Neuronal stem cell (in vitro differentiated cells): ENCODE data around the gene CMTR1.

Experiments
- DNase-seq: peaks from one replicate; pipeline ENCODE4 v3.0.0-alpha.2; 2013; ENCODE audit warnings: low spot score
- H2AFZ ChIP-seq: one replicate; pipeline ENCODE4 v1.6.1; 2013; ENCODE audit warnings: mild to moderate bottlenecking, low read length, inconsistent platforms
- H2AK5ac ChIP-seq: 2 replicates; pipeline ENCODE4 v1.6.1; 2013; ENCODE audit warnings: low read depth, mild to moderate bottlenecking, inconsistent platforms, low read length, moderate library complexity, mixed read lengths
- H2BK120ac ChIP-seq: 2 replicates; pipeline ENCODE4 v1.6.1; 2013; ENCODE audit warnings: low read depth, mild to moderate bottlenecking, inconsistent platforms, low read length, moderate library complexity, mixed read lengths
- H2BK12ac ChIP-seq: one replicate; pipeline ENCODE4 v1.6.1; 2013; ENCODE audit warnings: low read length, inconsistent platforms
- H2BK15ac ChIP-seq: 2 replicates; pipeline ENCODE4 v1.6.1; 2013; ENCODE audit warnings: mild to moderate bottlenecking, low read length, inconsistent platforms, mixed read lengths
- H2BK5ac ChIP-seq: one replicate; pipeline ENCODE4 v1.6.1; 2013; ENCODE audit warnings: inconsistent platforms, mild to moderate bottlenecking, low read length, moderate library complexity
- H3K14ac ChIP-seq: one replicate; pipeline ENCODE4 v1.6.1; 2013; ENCODE audit warnings: low read length, inconsistent platforms
- H3K18ac ChIP-seq: 2 replicates; pipeline ENCODE4 v1.6.1; 2013; ENCODE audit warnings: low read length, inconsistent platforms
- H3K23ac ChIP-seq: 2 replicates; pipeline ENCODE4 v1.6.1; 2013; ENCODE audit warnings: low read depth, mild to moderate bottlenecking, mixed read lengths, low read length, inconsistent platforms; ENCODE audit not compliant: poor library complexity
- H3K27ac ChIP-seq: replicated peaks from 3 replicates; pipeline ENCODE4 v1.5.1; 2013; ENCODE audit warnings: low read length, inconsistent platforms
- H3K27me3 ChIP-seq, 3 experiments: 2 replicates each; pipeline ENCODE4 v1.6.1; 2013; ENCODE audit warnings: low read length in 3 of 3, mild to moderate bottlenecking in 2 of 3, inconsistent platforms in 1 of 3, low read depth in 1 of 3, mixed read lengths in 1 of 3, moderate library complexity in 1 of 3; ENCODE audit not compliant: control insufficient read depth in 3 of 3, insufficient read depth in 3 of 3
- H3K36me3 ChIP-seq, 2 donors: replicated peaks in 1 of 2; 2 replicates each; pipeline ENCODE4 v1.6.1; 2013; ENCODE audit warnings: low read length in 2 of 2; ENCODE audit not compliant: control insufficient read depth in 2 of 2, insufficient read depth in 2 of 2
- H3K4ac ChIP-seq: 2 replicates; pipeline ENCODE4 v1.6.1; 2013; ENCODE audit warnings: inconsistent platforms, mild to moderate bottlenecking, low read length, moderate library complexity
- H3K4me1 ChIP-seq, 2 donors: 1 replicate in 1 of 2; 2 replicates in 1 of 2; pipeline ENCODE4 v1.6.1; 2013; ENCODE audit warnings: low read length in 2 of 2, low read depth in 1 of 2; ENCODE audit not compliant: control insufficient read depth in 2 of 2, insufficient read depth in 1 of 2
- H3K4me2 ChIP-seq: one replicate; pipeline ENCODE4 v1.6.1; 2013; ENCODE audit warnings: mild to moderate bottlenecking, low read length, inconsistent platforms; ENCODE audit not compliant: insufficient read depth, poor library complexity, severe bottlenecking
- H3K4me3 ChIP-seq, 2 donors: 2 replicates each; pipeline ENCODE4 v1.5.1; 2013; ENCODE audit warnings: low read length in 2 of 2, mild to moderate bottlenecking in 2 of 2, inconsistent platforms in 1 of 2, moderate library complexity in 1 of 2
- H3K79me1 ChIP-seq: one replicate; pipeline ENCODE4 v1.6.1; 2013; ENCODE audit warnings: low read depth, mild to moderate bottlenecking, inconsistent platforms, low read length, moderate library complexity
- H3K9ac ChIP-seq: one replicate; pipeline ENCODE4 v1.6.1; 2013; ENCODE audit warnings: mild to moderate bottlenecking, low read depth, low read length, inconsistent platforms; ENCODE audit not compliant: poor library complexity
- H3K9me3 ChIP-seq, 2 donors: replicated peaks in 1 of 2; 2 replicates each; pipeline versions ENCODE3 to v1.6.1; 2013; ENCODE audit warnings: low read length in 2 of 2, mild to moderate bottlenecking in 2 of 2, inconsistent platforms in 1 of 2, low read depth in 1 of 2, mixed read lengths in 1 of 2, moderate library complexity in 1 of 2; ENCODE audit not compliant: control insufficient read depth in 2 of 2, insufficient read depth in 1 of 2
- H4K8ac ChIP-seq: one replicate; pipeline ENCODE4 v1.6.1; 2013; ENCODE audit warnings: low read depth, mild to moderate bottlenecking, inconsistent platforms, low read length, moderate library complexity
- H4K91ac ChIP-seq: one replicate; pipeline ENCODE4 v1.6.1; 2013; ENCODE audit warnings: low read length, low read depth, mild to moderate bottlenecking, inconsistent platforms; ENCODE audit not compliant: poor library complexity
- WGBS, 2 donors: extraction: QIAGEN DNeasy Blood & Tissue Kit; methylation state at CpG; one replicate each; pipeline ENCODE4 v1.1.7; 2013; ENCODE audit warnings: missing lambda C conversion rate in 2 of 2, mixed read lengths in 1 of 2; ENCODE audit not compliant: insufficient read length in 2 of 2, insufficient replicate concordance in 1 of 2; ENCODE audit errors: extremely low coverage in 2 of 2; 5-methylcytosine and 5-hydroxymethylcytosine counted together

CMTR1 gene

GRCh38 chr6:37512400-37513011 lies 79.5 kb downstream of the CMTR1 start:
- Histone ChIP-seq H4K8ac (no peak overlapping the region), H4K91ac (no peak overlapping the region), H3K18ac (peak overlapping the region; percentile 38), H3K4me2 (no peak overlapping the region), H3K23ac (no peak overlapping the region), H3K4me1 (peaks cover 40 to 54% of the 10 kb centered on the region in 2 donors), H2BK12ac (no peak overlapping the region), H2BK120ac (peak overlapping the region; percentile 78), H3K14ac (no peak overlapping the region), H2AK5ac (no peak overlapping the region), H3K4me3 (no peak overlapping the region), H3K79me1 (no peaks in the 10 kb centered on the region), H3K9ac (no peak overlapping the region), H3K9me3 (no peaks in the 10 kb centered on the region), H2BK5ac (no peak overlapping the region), H3K27ac (no peak overlapping the region), H3K27me3 (peaks cover 0 to 32% (median 0%) of the 10 kb centered on the region in 3 experiments), H3K36me3 (no peaks in the 10 kb centered on the region), H3K4ac (no peak overlapping the region), H2AFZ (peak overlapping the region; percentile 76), H2BK15ac (peak overlapping the region; percentile 71)
- no CpG with 5 or more reads among the region's 12 CpGs for WGBS, 2 donors
- DNase-seq: no peak

GRCh38 chr6:37513155-37513554 lies 80.1 kb downstream of the CMTR1 start:
- Histone ChIP-seq H2BK15ac (peak overlapping the region; percentile 46), H2AFZ (peak overlapping the region; percentile 76), H3K9me3 (no peaks in the 10 kb centered on the region), H3K79me1 (no peaks in the 10 kb centered on the region), H2BK12ac (peak overlapping the region; percentile 58), H2BK5ac (no peak overlapping the region), H3K27ac (no peak overlapping the region), H3K18ac (peak overlapping the region; percentile 16), H3K4me1 (peaks cover 40 to 56% of the 10 kb centered on the region in 2 donors), H3K4me2 (no peak overlapping the region), H4K91ac (no peak overlapping the region), H3K9ac (no peak overlapping the region), H3K4me3 (no peak overlapping the region), H3K36me3 (no peaks in the 10 kb centered on the region), H3K14ac (no peak overlapping the region), H3K27me3 (peaks cover 0 to 32% (median 0%) of the 10 kb centered on the region in 3 experiments), H3K4ac (no peak overlapping the region), H2AK5ac (no peak overlapping the region), H3K23ac (no peak overlapping the region), H2BK120ac (no peak overlapping the region), H4K8ac (no peak overlapping the region)
- no CpG with 5 or more reads among the region's 9 CpGs for whole genome bisulfite sequencing, 2 donors
- DNase-seq: no peak

- Histone ChIP-seq H2AFZ (no peak overlapping the region), H4K8ac (no peak overlapping the region), H2AK5ac (no peak overlapping the region), H4K91ac (no peak overlapping the region), H3K9ac (no peak overlapping the region), H3K79me1 (no peaks in the 10 kb centered on the region), H3K9me3 (no peaks in the 10 kb centered on the region), H3K4me2 (no peak overlapping the region), H2BK15ac (no peak overlapping the region), H2BK5ac (no peak overlapping the region), H3K4me1 (peaks cover 40 to 56% of the 10 kb centered on the region in 2 donors), H3K4me3 (no peak overlapping the region), H3K27ac (no peak overlapping the region), H3K36me3 (no peaks in the 10 kb centered on the region), H3K18ac (peak overlapping the region; percentile 73), H3K14ac (no peak overlapping the region), H3K27me3 (peaks cover 0 to 32% (median 0%) of the 10 kb centered on the region in 3 experiments), H2BK12ac (peak overlapping the region; percentile 52), H2BK120ac (no peak overlapping the region), H3K23ac (no peak overlapping the region), H3K4ac (no peak overlapping the region)
- WGBS, 2 donors: no CpG with 5 or more reads among the region's 10 CpGs
- no peak for DNase-seq
Observed at GRCh38 chr6:37513576-37513975, 80.6 kb downstream of the CMTR1 start.

- H3K18ac ChIP-seq: no peak overlapping the region
- H2BK15ac ChIP-seq: no peak overlapping the region
- no peak overlapping the region for H3K9ac ChIP-seq
- H4K91ac ChIP-seq: no peak overlapping the region
- no peak overlapping the region for H3K23ac ChIP-seq
- WGBS, 2 donors: no CpG with 5 or more reads among the region's 5 CpGs
- H3K4me2 ChIP-seq: no peak overlapping the region
- no peaks in the 10 kb centered on the region for H3K9me3 ChIP-seq
- H2AFZ ChIP-seq: no peak overlapping the region
- H3K27ac ChIP-seq: no peak overlapping the region
- H3K14ac ChIP-seq: no peak overlapping the region
- no peaks in the 10 kb centered on the region for H3K36me3 ChIP-seq
- no peak overlapping the region for H2BK12ac ChIP-seq
- peaks cover 40 to 56% of the 10 kb centered on the region in 2 donors for H3K4me1 ChIP-seq
- no peaks in the 10 kb centered on the region for H3K79me1 ChIP-seq
- no peak overlapping the region for H2BK120ac ChIP-seq
- H3K4me3 ChIP-seq: no peak overlapping the region
- no peak overlapping the region for H3K4ac ChIP-seq
- no peak overlapping the region for H2AK5ac ChIP-seq
- peaks cover 0 to 32% (median 0%) of the 10 kb centered on the region in 3 experiments for H3K27me3 ChIP-seq
- no peak for DNase-seq
- H2BK5ac ChIP-seq: no peak overlapping the region
- H4K8ac ChIP-seq: no peak overlapping the region
Observed at GRCh38 chr6:37514321-37514771, 81.3 kb downstream of the CMTR1 start.
